Bladder microvascular endothelial cell (primary cell): Measurements from ENCODE around the gene PPP1R14D. TPM values are rescaled to one million over a fixed set of nuclear protein-coding genes. Genes with fewer than 3 reads are reported as not detected.

ENCODE experiments used
- total RNA-seq: library from RNA; depleted of rRNA; stranded (reverse); fragments of >200 nt; gene quantifications from 2 replicates; pipeline ENCODE4 v1.2.3, GENCODE V29; 2014

PPP1R14D gene, protein sequence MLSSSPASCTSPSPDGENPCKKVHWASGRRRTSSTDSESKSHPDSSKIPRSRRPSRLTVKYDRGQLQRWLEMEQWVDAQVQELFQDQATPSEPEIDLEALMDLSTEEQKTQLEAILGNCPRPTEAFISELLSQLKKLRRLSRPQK
- total RNA-seq = not detected in 2 replicates

GRCh38 chr15:40828447-40829036 lies at the start of gene PPP1R14D:
PPP1R14D (minus strand) TSS chr15:40828708; CDS start chr15:40828641, 67 bp downstream.

GRCh38 chr15:40873694-40874561 lies 45.4 kb upstream of the PPP1R14D start, which contains the start of gene RHOV:
RHOV (minus strand) TSS chr15:40874234; CDS start chr15:40874139, 95 bp downstream.

DNA sequence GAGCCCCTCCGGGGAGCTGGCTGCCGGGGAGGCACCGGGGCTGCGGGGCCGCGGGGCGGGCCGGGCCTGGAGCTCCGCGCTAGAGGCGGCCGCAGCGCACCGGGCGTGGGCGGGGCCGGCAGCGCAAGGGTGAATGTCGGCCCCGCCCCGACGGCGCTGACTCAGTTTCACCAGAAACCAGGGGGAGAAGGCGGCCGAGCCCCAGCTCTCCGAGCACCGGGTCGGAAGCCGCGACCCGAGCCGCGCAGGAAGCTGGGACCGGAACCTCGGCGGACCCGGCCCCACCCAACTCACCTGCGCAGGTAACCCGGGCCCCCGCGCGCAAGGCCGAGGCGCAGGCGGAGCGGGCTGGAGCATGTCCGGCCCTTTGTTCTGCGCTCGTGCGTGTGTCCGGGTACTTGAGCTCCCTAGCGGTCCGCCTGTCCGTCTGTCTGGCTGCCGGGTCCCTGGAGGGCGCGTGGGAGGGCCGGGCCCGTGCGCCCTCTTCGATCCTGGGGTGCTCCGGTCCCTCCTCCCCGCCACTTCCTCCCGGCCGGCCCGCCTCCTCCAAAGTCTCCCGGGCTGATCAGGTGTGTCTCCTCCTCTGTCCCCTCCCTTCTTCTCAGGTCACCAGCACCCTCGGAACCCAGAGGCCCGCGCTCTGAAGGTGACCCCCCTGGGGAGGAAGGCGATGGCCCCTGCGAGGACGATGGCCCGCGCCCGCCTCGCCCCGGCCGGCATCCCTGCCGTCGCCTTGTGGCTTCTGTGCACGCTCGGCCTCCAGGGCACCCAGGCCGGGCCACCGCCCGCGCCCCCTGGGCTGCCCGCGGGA lies 15.6 kb upstream of the PPP1R14D start, which contains the start of gene SPINT1:
TSS of gene SPINT1 (plus strand) at position 164 of the 811 bp plus-strand sequence. CDS start at position 671, 507 bp downstream.

DNA sequence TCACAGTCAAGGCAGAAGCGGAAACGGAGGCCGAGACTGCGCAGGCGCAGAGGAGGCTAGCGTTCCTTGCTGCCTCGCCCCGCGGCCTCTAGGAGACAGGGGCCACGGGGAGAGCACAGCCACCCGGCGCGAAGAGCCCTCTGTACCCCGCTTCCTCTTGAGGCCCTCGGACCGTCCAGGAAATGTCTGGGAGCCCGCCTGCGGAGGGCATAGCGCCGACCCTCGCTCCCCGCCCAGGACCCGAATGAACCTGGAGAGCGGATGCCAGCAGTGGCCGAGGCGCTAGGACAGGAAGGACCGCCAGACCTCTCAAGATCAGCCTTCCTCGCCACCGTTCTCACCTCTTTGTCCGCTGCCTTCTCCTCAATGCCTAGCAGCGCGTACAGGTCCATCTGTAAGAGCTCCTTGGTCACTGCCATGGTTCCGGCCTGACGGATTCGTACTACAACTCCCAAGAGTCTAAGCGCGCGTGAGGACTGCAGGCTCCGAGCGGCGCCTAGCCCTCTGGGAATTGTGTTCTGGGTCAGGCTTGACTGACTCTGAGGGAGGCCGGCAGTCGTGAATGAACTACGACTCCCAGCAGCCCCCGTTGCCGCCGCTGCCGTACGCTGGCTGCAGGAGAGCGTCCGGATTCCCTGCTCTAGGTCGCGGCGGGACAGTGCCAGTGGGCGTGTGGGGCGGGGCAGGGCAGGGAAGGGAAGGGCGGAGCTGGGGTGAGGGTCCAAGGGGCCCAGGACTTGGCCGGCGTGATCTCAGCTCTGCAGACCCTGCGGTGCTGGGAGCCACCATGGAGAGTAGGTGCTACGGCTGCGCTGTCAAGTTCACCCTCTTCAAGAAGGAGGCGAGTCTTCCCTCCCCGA lies 21.2 kb downstream of the PPP1R14D start, which contains the start of the genes DNAJC17 and ZFYVE19:
TSS of gene DNAJC17 (minus strand) at position 446 of the 860 bp plus-strand sequence. CDS start at position 419, 27 bp downstream.
TSS of gene ZFYVE19 (plus strand) at position 62 of the 860 bp plus-strand sequence. CDS start at position 563, 501 bp downstream.

GRCh38 chr15:40769274-40770146 lies 59.0 kb downstream of the PPP1R14D start, which contains the start of gene C15orf62:
C15orf62 (plus strand) TSS chr15:40769980; CDS start chr15:40770496, 516 bp downstream.

Other genes starting within 250 kb of the PPP1R14D start
- 13.5 and 16.5 TPM in 2 replicates for gene KNL1, start 234.5 kb downstream of the PPP1R14D start, total RNA-seq
- gene RAD51, start 133.5 kb downstream of the PPP1R14D start, total RNA-seq = 9.6 and 9.9 TPM in 2 replicates
- gene RMDN3, start 73.5 kb downstream of the PPP1R14D start, total RNA-seq = 24.1 and 36.4 TPM in 2 replicates
- 22.2 and 30.2 TPM in 2 replicates for gene GCHFR, start 64.6 kb downstream of the PPP1R14D start, total RNA-seq
- 1.1 and 1.6 TPM in 2 replicates for gene C15orf62, start 58.7 kb downstream of the PPP1R14D start, total RNA-seq
- gene ZFYVE19, start 21.6 kb downstream of the PPP1R14D start, total RNA-seq = 28.7 and 34.0 TPM in 2 replicates
- gene DNAJC17, start 21.2 kb downstream of the PPP1R14D start, total RNA-seq = 21.2 and 37.4 TPM in 2 replicates
- 0.32 and 1.6 TPM in 2 replicates for gene SPINT1, start 15.3 kb upstream of the PPP1R14D start, total RNA-seq
- not detected in 2 replicates for gene RHOV, start 45.5 kb upstream of the PPP1R14D start, total RNA-seq
- 36.3 and 57.3 TPM in 2 replicates for gene VPS18, start 65.7 kb upstream of the PPP1R14D start, total RNA-seq
- gene DLL4, start 100.6 kb upstream of the PPP1R14D start, total RNA-seq = 47.4 and 116 TPM in 2 replicates
- 1.6 and 3.5 TPM in 2 replicates for gene CHAC1, start 124.8 kb upstream of the PPP1R14D start, total RNA-seq